Endothelial cell of umbilical vein (primary cell): ENCODE measurements around the gene FARP2. TPM values are rescaled to one million over a fixed set of nuclear protein-coding genes. Genes with fewer than 3 reads are reported as not detected.

ENCODE experiments used
- BruUV-seq: library from RNA; stranded (reverse); fragments of 400-500 nt; replicated peaks from 2 replicates; lab custom pipeline; 2021; lab: Mats Ljungman, UMichigan
- CTCF ChIA-PET: fragments of 300-600, 350-600 bp; sonication (Branson Sonifier 250); formaldehyde crosslinking; loops from one replicate; lab custom pipeline; 2021; ENCODE audit warnings: antibody characterized with exemption, inconsistent platforms; lab: Charles Lee
- POLR2A ChIA-PET: fragments of 300-600, 350-600 bp; sonication (Branson Sonifier 250); formaldehyde crosslinking; loops from one replicate; lab custom pipeline; 2021; ENCODE audit warnings: antibody characterized with exemption, inconsistent platforms; lab: Charles Lee
- DNase-seq: peaks from one replicate; pipeline ENCODE4 v3.0.0-alpha.2; 2011; ENCODE audit warnings: low read depth, low spot score
- FAIRE-seq: peaks from 2 replicates; lab custom pipeline; 2011; peaks lifted over from hg19 to GRCh38; lab: Jason Lieb, UNC
- H2AFZ ChIP-seq: 2 replicates; pipeline ENCODE4 v1.6.0; 2012; ENCODE audit warnings: low read depth, low read length, control low read depth, inconsistent platforms
- H3K27ac ChIP-seq: 2 replicates; pipeline ENCODE4 v1.5.1; 2011; ENCODE audit warnings: low read depth, mild to moderate bottlenecking, control low read depth, low read length, moderate library complexity; ENCODE audit not compliant: insufficient read depth
- H3K27me3 ChIP-seq, 2 experiments: 2 replicates each; pipeline versions ENCODE4 v1.6.0 to v1.6.1; 2011; ENCODE audit warnings: low read length in 2 of 2, mixed read lengths in 1 of 2; ENCODE audit not compliant: control insufficient read depth in 2 of 2, insufficient read depth in 2 of 2
- H3K36me3 ChIP-seq, 2 experiments: 2 replicates in 1 of 2; 3 replicates in 1 of 2; pipeline ENCODE4 v1.5.1; 2011; ENCODE audit warnings: low read length in 2 of 2, mild to moderate bottlenecking in 1 of 2, moderate library complexity in 1 of 2; ENCODE audit not compliant: control insufficient read depth in 2 of 2, insufficient read depth in 2 of 2; ENCODE audit errors: extremely low read depth in 1 of 2
- H3K4me1 ChIP-seq: 3 replicates; pipeline ENCODE4 v1.5.1; 2011; ENCODE audit warnings: mild to moderate bottlenecking, low read length; ENCODE audit not compliant: control insufficient read depth, insufficient read depth; ENCODE audit errors: extremely low read depth
- H3K4me2 ChIP-seq: 2 replicates; pipeline ENCODE4 v1.6.1; 2011; ENCODE audit warnings: low read length, control low read depth, mixed read lengths; ENCODE audit not compliant: insufficient read depth
- H3K4me3 ChIP-seq, 3 experiments: fragments of 200-600 bp in 1 of 3; sonication (generic), shearing (Covaris generic) in 1 of 3; replicated peaks in 1 of 3; 2 replicates each; pipeline ENCODE4 v1.5.1; 2011 to 2016; ENCODE audit warnings: control low read depth in 3 of 3, low read length in 3 of 3, mild to moderate bottlenecking in 2 of 3, inconsistent platforms in 1 of 3, low read depth in 1 of 3, moderate library complexity in 1 of 3; ENCODE audit not compliant: insufficient read depth in 1 of 3
- H3K79me2 ChIP-seq: 2 replicates; pipeline ENCODE4 v1.6.0; 2012; ENCODE audit warnings: low read length, inconsistent platforms; ENCODE audit not compliant: control insufficient read depth, insufficient read depth
- H3K9ac ChIP-seq: replicated peaks from 2 replicates; pipeline ENCODE3; 2011; ENCODE audit warnings: low read length, control low read depth; ENCODE audit not compliant: insufficient read depth; ENCODE audit errors: extremely low read depth
- H3K9me1 ChIP-seq: replicated peaks from 3 replicates; pipeline ENCODE4 v1.6.0; 2011; ENCODE audit warnings: mild to moderate bottlenecking, low read length; ENCODE audit not compliant: control insufficient read depth, insufficient read depth; ENCODE audit errors: extremely low read depth
- H3K9me3 ChIP-seq: replicated peaks from 2 replicates; pipeline ENCODE4 v1.5.1; 2012; ENCODE audit warnings: low read length, inconsistent platforms; ENCODE audit not compliant: control insufficient read depth, insufficient read depth
- H4K20me1 ChIP-seq: replicated peaks from 2 replicates; pipeline ENCODE3; 2011; ENCODE audit warnings: mild to moderate bottlenecking, low read length; ENCODE audit not compliant: control insufficient read depth, insufficient read depth; ENCODE audit errors: extremely low read depth
- CTCF ChIP-seq, 2 donors: IDR thresholded peaks; 1 replicate in 1 of 2; 2 replicates in 1 of 2; pipeline ENCODE4 v1.5.1; 2011; ENCODE audit warnings: low read length in 2 of 2, mild to moderate bottlenecking in 2 of 2, moderate library complexity in 2 of 2, control low read depth in 1 of 2, inconsistent platforms in 1 of 2, low read depth in 1 of 2; ENCODE audit not compliant: insufficient read depth in 1 of 2; ENCODE audit errors: extremely low read depth in 1 of 2
- GATA2 ChIP-seq: IDR thresholded peaks from 2 replicates; pipeline ENCODE4 v1.7.0; 2011; ENCODE audit warnings: low read depth, mild to moderate bottlenecking, moderate library complexity, mixed read lengths, low read length; ENCODE audit not compliant: insufficient read length, insufficient read depth
- MAX ChIP-seq: IDR thresholded peaks from 2 replicates; pipeline ENCODE4 v1.6.1; 2011; ENCODE audit not compliant: insufficient read depth, insufficient read length
- MYC ChIP-seq: IDR thresholded peaks from one replicate; pipeline ENCODE4 v1.6.1; 2011; ENCODE audit warnings: mild to moderate bottlenecking, low read depth, low read length
- dilution Hi-C: fragments of 300-500 bp; cut with MboI; formaldehyde crosslinking; loops from one replicate; pipeline ENCODE4 v1.15.0; 2019; ENCODE audit warnings: low sequenced_read_pairs; ENCODE audit not compliant: extremely low pct_ligation_motif_present
- intact Hi-C: fragments of 100-400 bp; cut with micrococcal nuclease; formaldehyde crosslinking; loops from one replicate; pipeline ENCODE4 v1.10.0; 2022
- polyA plus RNA-seq, 4 experiments: library from polyadenylated mRNA; depleted of rRNA in 3 of 4; stranded (reverse) in 3 of 4; unstranded in 1 of 4; fragments of >200 nt; gene quantifications; 2 replicates each; pipeline versions ENCODE4 v1.2.1 to v1.2.3, GENCODE V29; 2011 to 2012; ENCODE audit warnings: missing spikeins in 1 of 4
- total RNA-seq: library from RNA; stranded (reverse); gene quantifications from 2 replicates; pipeline ENCODE4 v1.2.3, GENCODE V29; 2021

Gene FARP2
- total and polyA plus RNA-seq, 2 donors (not counting 3 experiments of a cell fraction or from before 2014, with no cell fraction given) = 15.3 to 45.3 TPM

GRCh38 chr2:241460631-241461030, 104.5 kb downstream of the FARP2 start:
- Histone ChIP-seq H3K4me3 (no peak overlapping the region), H3K4me1 (no peaks in the 10 kb centered on the region), H3K36me3 (no peaks in the 10 kb centered on the region), H3K79me2 (no peaks in the 10 kb centered on the region), H3K4me2 (no peak overlapping the region), H3K9me3 (no peaks in the 10 kb centered on the region), H3K27me3 (no peaks in the 10 kb centered on the region), H3K9ac (no peak overlapping the region), H4K20me1 (no peaks in the 10 kb centered on the region), H3K27ac (no peak overlapping the region), H2AFZ (no peak overlapping the region), H3K9me1 (no peaks in the 10 kb centered on the region)
- TF ChIP-seq GATA2 (no peak), CTCF (IDR thresholded peaks at IDR 0.05; ENCODE audit: extremely low read depth in 1 of 2, insufficient read depth in 1 of 2, low read depth in 1 of 2, low read length in 2 of 2) (no peak), MYC (no peak), MAX (no peak)
- ChIA-PET POLR2A (no interaction called here), CTCF (interaction anchor here (1.2 kb wide), 1 partner anchor 14 kb away, joined by 3 read pairs; no protein-coding TSS in a partner anchor)
- no peak for DNase-seq
- no peak for FAIRE-seq
- no TSS peak for BruUV-seq
- dilution Hi-C loops (no loop called here), intact Hi-C loops (no loop called here)
